HFF-Myc (cell line): ENCODE results near the gene STC2.

Experiments
- DNase-seq: peaks from one replicate; pipeline ENCODE4 v3.0.0-alpha.2; 2011; ENCODE audit warnings: low read depth; ENCODE audit errors: extremely low read depth
- H3K4me3 ChIP-seq: replicated peaks from 2 replicates; pipeline ENCODE4 v1.5.1; 2011; ENCODE audit warnings: low read depth, mild to moderate bottlenecking, control low read depth, low read length
- TF ChIP-seq, protein P1 (sequence below): IDR thresholded peaks from 2 replicates; pipeline ENCODE4 v1.5.1; 2012; ENCODE audit warnings: mild to moderate bottlenecking, low read depth, low read length, control low read depth; ENCODE audit errors: missing control alignments

STC2 gene

DNA sequence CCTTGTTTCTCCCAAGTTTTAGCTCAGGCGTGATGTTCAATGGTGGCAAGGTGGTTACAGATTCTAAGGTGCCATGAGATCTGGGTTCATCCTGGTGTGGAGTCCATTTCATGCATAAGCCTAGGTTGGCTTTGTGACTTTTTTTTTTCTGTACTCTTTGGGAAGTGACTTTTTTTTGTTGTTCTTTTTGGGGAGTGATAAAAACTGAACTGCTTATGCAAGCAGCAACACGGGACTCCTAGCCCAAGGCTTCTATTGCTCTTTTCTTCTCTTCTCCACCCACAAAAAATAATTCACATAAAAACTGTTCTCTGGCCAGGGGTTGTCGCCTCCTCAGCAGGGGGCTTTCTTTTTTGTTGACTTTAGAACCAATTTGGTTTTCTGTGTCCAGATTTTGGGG lies 15.4 kb downstream of the STC2 start:
- DNase-seq = no peak
- H3K4me3 ChIP-seq = no peak overlapping the region
- TF ChIP-seq, protein P1, sequence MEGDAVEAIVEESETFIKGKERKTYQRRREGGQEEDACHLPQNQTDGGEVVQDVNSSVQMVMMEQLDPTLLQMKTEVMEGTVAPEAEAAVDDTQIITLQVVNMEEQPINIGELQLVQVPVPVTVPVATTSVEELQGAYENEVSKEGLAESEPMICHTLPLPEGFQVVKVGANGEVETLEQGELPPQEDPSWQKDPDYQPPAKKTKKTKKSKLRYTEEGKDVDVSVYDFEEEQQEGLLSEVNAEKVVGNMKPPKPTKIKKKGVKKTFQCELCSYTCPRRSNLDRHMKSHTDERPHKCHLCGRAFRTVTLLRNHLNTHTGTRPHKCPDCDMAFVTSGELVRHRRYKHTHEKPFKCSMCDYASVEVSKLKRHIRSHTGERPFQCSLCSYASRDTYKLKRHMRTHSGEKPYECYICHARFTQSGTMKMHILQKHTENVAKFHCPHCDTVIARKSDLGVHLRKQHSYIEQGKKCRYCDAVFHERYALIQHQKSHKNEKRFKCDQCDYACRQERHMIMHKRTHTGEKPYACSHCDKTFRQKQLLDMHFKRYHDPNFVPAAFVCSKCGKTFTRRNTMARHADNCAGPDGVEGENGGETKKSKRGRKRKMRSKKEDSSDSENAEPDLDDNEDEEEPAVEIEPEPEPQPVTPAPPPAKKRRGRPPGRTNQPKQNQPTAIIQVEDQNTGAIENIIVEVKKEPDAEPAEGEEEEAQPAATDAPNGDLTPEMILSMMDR = no peak

DNA sequence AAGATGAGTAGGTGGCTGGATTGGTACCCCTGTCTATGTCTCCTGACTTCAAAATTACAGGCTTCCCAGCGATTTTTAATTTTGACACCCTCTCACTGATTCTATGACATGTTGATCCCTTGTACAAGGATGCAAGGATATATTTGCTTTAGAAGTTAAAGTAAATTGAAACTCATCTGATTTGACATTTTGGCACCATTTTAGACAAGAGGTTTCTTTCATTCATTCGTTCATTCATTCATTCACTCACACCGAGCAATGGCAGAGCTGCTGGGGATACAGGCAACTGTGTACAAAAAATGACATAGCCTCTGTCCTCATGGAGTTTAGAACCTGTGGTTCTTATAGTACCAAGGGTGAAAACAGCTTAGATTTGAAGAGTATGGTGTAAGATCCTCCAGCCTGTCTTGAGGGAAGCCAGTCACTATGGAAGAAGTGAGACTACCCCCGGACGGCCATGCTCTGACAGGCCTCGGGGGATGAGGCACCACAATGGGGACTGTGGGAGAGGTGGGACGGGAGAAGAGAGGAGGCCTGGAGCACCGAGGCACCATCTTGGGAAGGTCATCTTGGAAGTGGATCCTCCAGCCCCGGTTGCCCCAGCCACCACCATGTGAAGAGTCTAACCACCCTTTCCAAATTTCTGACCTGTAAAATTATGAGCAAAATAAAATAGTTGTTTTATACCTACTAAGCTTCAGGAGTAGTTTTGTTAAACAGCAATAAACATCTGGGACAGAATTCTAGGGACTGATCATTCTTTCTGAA lies 16.2 kb downstream of the STC2 start:
- no peak overlapping the region for H3K4me3 ChIP-seq
- TF ChIP-seq, protein P1 = no peak
- DNase-seq = no peak

DNA sequence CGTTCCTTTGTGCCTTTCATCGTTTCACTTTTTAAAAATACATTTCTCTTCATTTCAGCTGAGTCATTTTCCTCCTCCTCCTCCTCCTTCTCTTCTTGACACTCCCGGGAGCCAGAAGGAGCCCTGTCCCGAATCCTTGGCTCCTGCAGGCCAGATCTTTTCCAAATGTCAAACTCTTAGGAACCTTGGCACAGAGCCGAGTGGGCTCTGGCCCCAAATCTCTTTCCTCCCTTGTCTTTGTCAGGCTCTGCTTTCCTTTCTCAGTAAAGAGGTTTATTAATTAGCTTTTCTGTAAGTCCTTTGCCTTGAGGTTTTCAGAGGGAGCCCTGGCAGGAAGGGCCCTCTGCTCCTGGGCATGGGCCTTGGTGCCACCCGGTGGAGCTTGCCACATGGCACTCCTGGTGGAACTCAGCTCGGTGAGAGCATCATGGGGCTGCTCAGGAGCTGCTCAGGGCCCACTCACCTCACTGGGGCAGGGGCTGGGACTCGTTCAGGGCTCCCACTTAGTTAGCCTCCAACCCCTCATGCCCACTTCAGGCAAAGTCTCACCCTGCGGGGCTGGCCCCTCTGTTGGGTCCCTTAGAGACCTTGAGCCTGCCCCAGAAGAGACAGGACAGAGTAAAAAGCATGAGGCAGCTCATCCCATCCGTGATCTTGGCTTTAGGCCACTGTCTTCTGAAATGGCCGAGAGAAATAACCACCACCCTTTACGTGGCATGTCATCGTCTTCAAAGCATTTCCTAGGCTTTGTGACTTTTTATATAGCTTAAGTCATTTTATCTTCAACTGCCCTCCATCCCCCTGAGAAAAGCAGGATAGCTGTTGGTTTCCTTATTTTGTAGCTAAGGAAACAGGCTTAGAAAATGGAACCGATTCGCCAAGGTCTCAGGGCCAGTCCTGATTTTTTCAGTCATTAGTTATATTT lies 17.1 kb downstream of the STC2 start:
- TF ChIP-seq, protein P1 = no peak
- no peak overlapping the region for H3K4me3 ChIP-seq
- DNase-seq = no peak

DNA sequence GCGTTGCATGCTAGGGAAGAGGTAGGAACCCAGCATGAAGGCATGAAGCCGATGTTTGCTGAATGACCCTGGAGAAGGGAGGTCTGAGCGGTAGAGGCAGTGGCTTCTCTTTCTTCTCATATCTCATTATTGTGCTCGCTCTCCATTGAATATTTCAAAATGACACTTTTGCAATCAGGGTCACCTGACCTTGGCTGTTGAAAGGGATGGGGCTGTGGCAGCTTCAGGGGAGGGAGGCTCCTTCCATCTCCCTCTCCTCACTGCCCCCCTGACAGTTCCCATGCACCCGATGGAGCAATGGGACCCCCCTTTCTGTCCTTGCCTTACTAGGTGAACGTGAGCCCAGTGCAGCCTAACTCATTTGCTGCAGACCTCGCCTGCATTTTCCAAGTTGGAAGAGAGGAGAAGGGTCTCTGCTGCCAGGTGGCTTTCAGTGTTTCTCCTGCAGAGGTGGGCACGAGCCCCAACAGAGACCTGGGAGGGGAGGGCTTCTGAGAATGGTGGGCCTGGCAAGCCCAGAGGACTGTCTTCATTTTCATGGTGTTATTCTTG lies 17.9 kb downstream of the STC2 start:
- no peak overlapping the region for H3K4me3 ChIP-seq
- TF ChIP-seq, protein P1 = no peak
- DNase-seq = no peak

DNA sequence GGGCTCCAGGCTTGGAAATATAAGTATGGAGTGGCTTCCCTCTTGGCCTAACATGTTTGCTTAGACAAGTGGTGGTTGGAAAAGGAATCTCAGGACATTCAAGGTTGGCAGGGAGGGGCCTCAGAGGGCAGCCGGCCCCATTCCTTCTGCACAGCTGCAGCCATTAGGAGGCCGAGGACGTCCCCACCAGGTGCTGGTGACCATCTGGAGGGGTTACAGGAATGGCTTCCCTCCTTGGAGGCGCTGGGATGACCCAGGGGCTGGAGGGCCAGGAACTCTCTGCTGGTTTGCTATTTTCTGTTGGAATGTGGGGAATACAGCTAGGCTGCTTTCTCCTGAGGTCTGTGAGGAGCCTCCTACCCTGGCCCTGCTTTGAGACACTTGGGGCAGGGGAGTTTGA lies 18.5 kb downstream of the STC2 start:
- no peak overlapping the region for H3K4me3 ChIP-seq
- TF ChIP-seq, protein P1 = no peak
- no peak for DNase-seq

DNA sequence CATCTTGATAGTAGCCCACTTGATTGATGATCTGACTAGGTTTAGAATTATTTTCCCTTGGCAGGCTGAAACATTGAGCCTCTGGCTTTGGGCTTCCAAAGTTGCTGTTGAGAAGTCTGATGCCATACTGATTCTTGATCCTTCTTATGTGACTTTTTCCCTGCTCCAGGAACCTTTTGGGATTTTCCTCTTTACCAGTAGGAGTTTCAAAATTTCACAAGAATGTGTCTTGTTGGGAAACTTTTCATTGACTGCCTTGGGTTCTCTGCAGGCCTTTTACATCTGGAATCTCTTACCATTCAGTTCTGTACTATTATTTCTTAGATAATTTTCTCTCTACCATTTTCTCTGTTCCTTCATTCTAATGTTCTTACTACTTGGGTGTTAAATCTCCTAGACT lies 20.0 kb downstream of the STC2 start:
- TF ChIP-seq, protein P1 = no peak
- DNase-seq = no peak
- H3K4me3 ChIP-seq = no peak overlapping the region
